Mucosa of stomach (tissue), 1 donor: ENCODE data around the gene DHRS13.
A peak's percentile ranks its signal among the peaks of the same experiment; 100 is the strongest.
"Not testable (repeated sequence)": the region's sequence is repeated elsewhere in the genome, so short reads cannot be mapped to it uniquely, and the experiment has no call there.

Experiments used
- H3K27me3 ChIP-seq: one replicate; pipeline ENCODE4 v1.7.0; 2013; ENCODE audit warnings: mild to moderate bottlenecking, low read length; ENCODE audit not compliant: control insufficient read depth, insufficient read depth
- H3K36me3 ChIP-seq: one replicate; pipeline ENCODE4 v1.7.0; 2013; ENCODE audit warnings: low read length; ENCODE audit not compliant: control insufficient read depth, insufficient read depth
- H3K4me1 ChIP-seq: one replicate; pipeline ENCODE4 v1.7.0; 2013; ENCODE audit warnings: mild to moderate bottlenecking, low read length; ENCODE audit not compliant: control insufficient read depth, insufficient read depth
- H3K4me3 ChIP-seq: one replicate; pipeline ENCODE4 v1.7.0; 2013; ENCODE audit warnings: low read length
- H3K9ac ChIP-seq: one replicate; pipeline ENCODE4 v1.7.0; 2013; ENCODE audit warnings: mild to moderate bottlenecking, low read length, moderate library complexity
- H3K9me3 ChIP-seq: one replicate; pipeline ENCODE4 v1.7.0; 2013; ENCODE audit warnings: mild to moderate bottlenecking, low read length, moderate library complexity; ENCODE audit not compliant: control insufficient read depth
- donor health status: Pancreatic carcinoma.

Gene DHRS13

GRCh38 chr17:28857905-28858800 lies 44.7 kb downstream of the DHRS13 start:
- H3K4me3 ChIP-seq: no peak overlapping the region
- peaks cover 21% of the 10 kb centered on the region for H3K36me3 ChIP-seq
- H3K4me1 ChIP-seq: peaks cover 28% of the 10 kb centered on the region
- no peak overlapping the region for H3K9ac ChIP-seq
- H3K27me3 ChIP-seq: no peaks in the 10 kb centered on the region
- no peaks in the 10 kb centered on the region for H3K9me3 ChIP-seq

GRCh38 chr17:28856028-28856574 lies 46.8 kb downstream of the DHRS13 start:
- Histone ChIP-seq H3K9ac (no peak overlapping the region), H3K36me3 (peaks cover 21% of the 10 kb centered on the region), H3K4me1 (peaks cover 10% of the 10 kb centered on the region), H3K27me3 (no peaks in the 10 kb centered on the region), H3K4me3 (no peak overlapping the region), H3K9me3 (no peaks in the 10 kb centered on the region)

- Histone ChIP-seq H3K4me1 (peaks cover 10% of the 10 kb centered on the region), H3K9ac (peak overlapping the region; percentile 80), H3K9me3 (no peaks in the 10 kb centered on the region), H3K36me3 (peaks cover 19% of the 10 kb centered on the region), H3K27me3 (no peaks in the 10 kb centered on the region), H3K4me3 (peak overlapping the region; percentile 56)
Measured at GRCh38 chr17:28855336-28855679, 47.6 kb downstream of the DHRS13 start.

- peaks cover 17% of the 10 kb centered on the region for H3K36me3 ChIP-seq
- peak within 1 kb of the TSS; percentile 56 for H3K4me3 ChIP-seq
- H3K9me3 ChIP-seq: no peaks in the 10 kb centered on the region
- H3K9ac ChIP-seq: peak within 1 kb of the TSS; percentile 80
- H3K4me1 ChIP-seq: peaks cover 10% of the 10 kb centered on the region
- H3K27me3 ChIP-seq: no peaks in the 10 kb centered on the region
Measured at GRCh38 chr17:28854457-28855335, 48.2 kb downstream of the DHRS13 start, which contains the start of gene ERAL1. TSS of gene ERAL1 (plus strand) at chr17:28855016. CDS start at chr17:28855035, 19 bp downstream.

GRCh38 chr17:28853295-28853694 lies 49.6 kb downstream of the DHRS13 start:
- H3K27me3 ChIP-seq: no peaks in the 10 kb centered on the region
- no peaks in the 10 kb centered on the region for H3K9me3 ChIP-seq
- H3K9ac ChIP-seq: no peak overlapping the region
- no peak overlapping the region for H3K4me3 ChIP-seq
- peaks cover 10% of the 10 kb centered on the region for H3K36me3 ChIP-seq
- peaks cover 10% of the 10 kb centered on the region for H3K4me1 ChIP-seq

GRCh38 chr17:28849281-28849680 lies 53.6 kb downstream of the DHRS13 start:
- Histone ChIP-seq H3K9me3 (no peaks in the 10 kb centered on the region), H3K4me1 (peaks cover 2% of the 10 kb centered on the region), H3K36me3 (no peaks in the 10 kb centered on the region), H3K27me3 (no peaks in the 10 kb centered on the region), H3K9ac (no peak overlapping the region), H3K4me3 (no peak overlapping the region)

- not testable (repeated sequence) for H3K27me3 ChIP-seq, H3K36me3 ChIP-seq, H3K4me3 ChIP-seq, H3K4me1 ChIP-seq, H3K9ac ChIP-seq, H3K9me3 ChIP-seq
Measured at GRCh38 chr17:28848667-28849066, 54.2 kb downstream of the DHRS13 start.
